ENCODE data around the gene TMEM94.
"Not testable (repeated sequence)": the region's sequence is repeated elsewhere in the genome, so short reads cannot be mapped to it uniquely, and the experiment has no call there.

TMEM94 gene

DNA sequence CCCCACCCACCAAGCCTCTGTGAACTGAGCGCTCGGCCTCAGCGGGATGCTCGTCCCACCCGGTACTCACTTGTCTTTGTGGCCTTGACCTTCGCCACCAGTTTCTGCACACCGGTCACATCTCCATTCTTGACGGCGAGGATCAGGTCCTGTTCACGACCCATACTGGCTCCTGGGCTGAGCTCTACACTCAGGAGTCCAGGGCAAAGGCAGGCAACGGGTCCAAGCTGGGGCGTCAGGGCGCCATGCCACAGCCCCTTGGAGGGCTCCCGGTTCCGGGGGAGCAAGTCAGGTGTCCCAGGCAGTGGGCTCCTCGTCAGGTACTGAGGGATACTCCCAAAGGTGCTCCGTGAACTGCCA is 57.2 kb downstream of the TMEM94 start:
- no peak for DNase-seq

DNA sequence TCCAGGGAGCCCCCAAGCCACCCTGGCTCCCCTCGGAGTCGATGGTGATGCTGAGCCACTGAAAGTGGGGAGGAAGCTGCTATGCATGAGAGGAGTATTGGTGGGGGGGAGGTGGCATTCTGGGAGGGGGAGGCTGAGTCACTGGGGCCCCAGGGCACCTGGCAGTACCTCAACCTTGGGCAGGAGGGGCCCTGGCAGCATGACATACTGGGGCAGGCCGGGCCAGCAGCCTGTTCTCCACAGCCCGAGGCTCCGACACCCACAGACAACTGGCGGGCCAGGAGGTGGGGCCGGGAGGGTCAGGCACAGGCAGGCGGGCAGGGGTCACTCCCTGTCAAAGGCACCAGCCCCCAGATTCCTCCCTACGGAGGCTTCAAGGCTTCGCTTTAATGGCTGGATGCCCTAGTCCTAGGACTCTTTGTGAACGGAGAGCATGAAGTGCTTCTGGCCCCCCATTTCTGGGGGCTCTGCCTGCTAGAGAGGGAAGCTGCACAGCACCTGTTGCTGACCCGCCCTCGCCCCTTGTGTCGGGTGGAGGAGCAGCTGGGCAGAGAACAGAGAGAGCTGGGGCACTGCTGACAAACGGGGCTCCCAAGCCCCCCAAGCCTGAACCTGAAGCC is 58.0 kb downstream of the TMEM94 start:
- no peak for DNase-seq

DNA sequence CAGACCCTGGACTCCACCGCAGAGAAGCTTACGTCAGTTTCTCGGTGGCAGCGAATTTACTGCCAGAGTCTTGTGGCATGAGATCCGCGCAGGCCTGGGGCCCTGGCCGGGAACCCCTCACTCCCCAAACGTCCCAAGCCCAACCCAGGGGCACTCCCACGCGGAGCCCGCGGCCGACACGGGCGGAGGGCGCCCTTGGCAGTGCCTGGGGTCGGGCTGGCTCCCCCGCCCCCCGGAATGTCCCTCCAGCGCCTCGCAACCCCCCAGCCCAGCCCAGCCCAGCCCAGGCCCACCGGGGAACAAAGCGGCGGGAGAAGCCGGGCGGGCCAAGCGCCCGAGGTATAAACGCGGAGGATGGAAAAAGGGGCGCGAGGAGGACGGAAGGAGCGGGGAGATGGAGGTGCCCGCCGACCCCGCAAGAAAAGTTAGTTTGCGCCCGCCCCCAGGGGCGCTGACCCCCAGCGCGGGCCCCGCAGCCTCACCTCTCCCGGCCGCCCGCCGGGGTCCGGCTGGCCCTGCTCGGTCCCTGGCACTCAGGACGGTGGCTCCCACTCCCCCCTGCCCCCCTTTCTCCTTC is 58.6 kb downstream of the TMEM94 start:
- no peak for DNase-seq

DNA sequence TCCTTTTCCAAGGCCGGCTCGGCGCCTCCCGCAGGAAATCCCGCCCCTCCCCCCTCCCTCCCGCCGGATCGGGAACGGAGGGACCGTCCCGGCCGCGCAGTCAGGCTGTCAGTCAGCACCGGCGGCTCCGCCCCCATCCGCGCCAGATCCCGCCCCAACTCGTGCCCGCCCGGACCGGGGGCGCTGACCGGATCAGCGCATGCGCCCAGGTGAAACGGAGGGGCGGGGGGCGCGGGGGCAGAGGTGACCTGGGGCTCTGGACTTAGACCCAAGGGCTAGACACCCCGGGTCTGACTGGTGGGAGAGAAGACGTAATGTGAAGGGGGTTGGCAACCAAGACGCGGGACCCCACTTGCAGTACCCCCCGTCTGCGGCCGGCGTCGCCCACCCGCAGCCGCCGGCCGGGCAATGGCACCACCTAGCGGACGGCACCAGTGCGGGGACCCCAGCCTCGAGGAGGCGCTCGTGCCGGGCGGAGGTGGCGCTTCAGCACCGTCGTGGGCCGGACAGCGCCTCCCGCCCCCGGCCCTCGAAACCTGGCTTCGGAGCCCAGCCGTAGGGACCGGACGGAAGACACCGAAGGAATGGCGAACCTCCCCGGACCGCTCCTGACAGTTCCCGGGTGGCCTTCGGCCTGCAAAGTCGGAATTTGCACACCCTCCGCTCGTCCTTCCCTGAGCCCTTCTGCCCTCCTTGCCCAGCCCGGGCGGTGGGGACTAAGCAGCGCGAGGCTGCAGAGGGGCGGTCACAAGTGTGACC is 59.2 kb downstream of the TMEM94 start, which contains the start of gene CASKIN2:
Gene CASKIN2 (minus strand): TSS at position 42 of the 759 bp plus-strand sequence. CDS start 1,733 bp downstream, outside the sequence.
- DNase-seq: peak; percentile 97

DNA sequence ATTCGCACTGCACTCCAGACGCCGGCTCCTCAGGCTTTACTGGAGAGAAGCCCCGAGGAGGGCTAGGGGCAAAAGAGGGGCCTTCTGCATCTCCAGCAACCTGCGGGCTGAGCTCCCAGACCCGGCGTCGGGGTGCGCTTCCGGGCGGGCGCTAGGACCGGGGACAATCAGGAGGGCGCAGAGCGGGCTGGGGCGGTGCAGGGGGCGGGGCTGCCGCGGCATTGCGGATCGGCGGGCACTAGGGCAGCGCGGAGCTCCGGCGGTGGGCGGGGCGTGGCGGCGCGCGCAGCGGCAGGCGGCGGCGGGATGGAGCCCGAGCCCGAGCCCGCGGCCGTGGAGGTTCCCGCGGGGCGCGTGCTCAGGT is 59.8 kb downstream of the TMEM94 start, which contains the start of gene TSEN54:
Gene TSEN54 (plus strand): TSS at position 274 of the 364 bp plus-strand sequence. CDS start 33 bp downstream, at position 307.
- peak; percentile 97 for DNase-seq

DNA sequence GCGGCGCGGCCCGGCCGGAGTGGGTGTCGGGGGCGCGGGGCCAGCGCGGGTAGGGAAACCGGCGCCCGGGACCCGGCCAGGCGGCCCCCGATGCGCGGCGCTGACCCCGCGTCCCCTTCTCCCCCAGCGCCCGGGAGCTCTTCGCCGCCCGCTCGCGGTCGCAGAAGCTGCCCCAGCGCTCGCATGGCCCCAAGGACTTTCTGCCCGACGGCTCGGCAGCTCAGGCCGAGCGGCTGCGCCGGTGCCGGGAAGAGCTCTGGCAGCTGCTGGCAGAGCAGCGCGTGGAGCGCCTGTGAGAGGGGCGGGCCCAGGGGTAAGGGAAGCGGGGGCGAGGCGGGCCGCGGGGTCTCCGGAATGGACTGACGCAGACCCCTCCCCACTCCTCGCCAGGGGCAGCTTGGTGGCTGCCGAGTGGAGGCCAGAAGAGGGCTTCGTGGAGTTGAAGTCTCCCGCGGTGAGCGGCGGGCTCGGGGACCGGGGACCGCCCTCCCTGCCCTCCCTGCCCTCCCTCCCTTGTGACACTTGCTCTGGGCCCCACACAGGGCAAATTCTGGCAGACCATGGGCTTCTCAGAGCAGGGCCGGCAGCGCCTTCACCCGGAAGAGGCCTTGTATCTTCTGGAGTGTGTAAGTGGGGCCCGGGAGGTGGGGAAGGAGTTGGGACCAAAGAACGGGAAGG is 60.3 kb downstream of the TMEM94 start:
- peak; percentile 79 for DNase-seq

DNA sequence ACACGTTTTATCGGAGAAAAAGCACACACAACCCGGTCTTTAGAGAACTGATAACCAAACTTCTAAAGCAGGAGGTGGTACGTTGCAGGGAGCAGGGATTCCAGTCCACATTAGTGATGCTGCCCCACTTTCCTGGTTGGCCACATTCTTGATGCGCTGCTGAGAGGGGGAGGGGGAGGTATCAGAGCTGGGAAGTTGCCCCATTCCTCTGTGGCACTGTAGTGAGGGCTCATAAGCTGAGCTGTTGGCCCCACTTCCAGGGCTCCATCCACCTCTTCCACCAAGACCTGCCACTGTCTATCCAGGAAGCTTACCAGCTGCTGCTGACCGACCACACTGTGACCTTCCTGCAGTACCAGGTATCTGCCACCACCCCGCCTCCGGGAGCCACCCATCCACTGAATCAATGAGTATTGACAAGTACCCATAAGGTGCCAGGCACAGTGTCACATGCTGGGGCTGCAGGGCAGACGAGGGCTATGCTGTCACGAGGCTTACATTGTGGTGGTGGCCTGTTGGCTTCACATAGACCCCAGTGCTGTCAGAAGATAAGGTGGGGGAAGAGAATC is 60.9 kb downstream of the TMEM94 start:
- DNase-seq: peak; percentile 56

DNA sequence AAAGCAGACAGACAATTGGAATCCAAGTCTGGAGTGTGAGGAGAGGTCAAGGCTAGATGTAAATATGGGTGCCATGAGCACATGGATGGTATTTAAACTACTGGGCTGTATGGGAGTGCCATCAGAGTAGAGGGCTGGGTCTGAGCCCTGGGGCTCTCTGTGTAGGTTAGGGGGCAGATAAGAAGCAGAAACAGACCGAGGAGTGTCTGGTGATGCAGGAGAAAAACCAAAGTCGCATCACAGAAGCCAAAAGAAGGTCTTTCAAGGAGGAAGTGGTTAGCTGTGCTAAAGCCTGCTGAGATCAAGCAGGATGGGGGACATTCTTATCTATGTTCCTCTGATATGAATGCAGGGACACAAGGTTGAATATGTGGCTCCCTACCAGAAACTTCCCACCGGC is 61.8 kb downstream of the TMEM94 start:
- no peak for DNase-seq

DNA sequence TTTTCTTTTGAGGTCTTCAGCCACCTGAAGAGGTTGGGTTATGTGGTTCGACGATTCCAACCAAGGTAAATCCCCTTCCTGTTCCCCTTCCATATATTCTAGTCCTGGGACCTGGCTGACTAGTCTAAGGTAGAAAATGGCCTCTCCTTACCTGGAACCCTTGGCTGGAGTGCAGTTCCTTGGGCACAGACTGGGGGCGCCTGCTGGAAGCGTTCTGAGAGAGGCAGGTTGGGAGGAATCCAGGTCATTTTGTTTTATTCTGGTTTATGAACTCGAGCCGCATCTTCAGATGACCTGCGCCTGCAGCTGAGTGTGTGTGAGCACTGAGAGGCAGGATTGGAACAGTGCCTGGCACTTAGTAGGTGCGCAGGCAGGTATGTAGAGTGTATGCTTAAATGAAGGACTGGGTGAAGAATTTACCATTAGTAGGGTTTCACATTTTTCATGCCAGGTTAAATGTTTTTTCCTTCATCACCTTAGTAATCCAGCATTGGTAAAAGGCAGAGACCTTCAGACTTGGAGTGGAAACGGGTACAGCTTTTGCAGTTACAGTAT is 62.6 kb downstream of the TMEM94 start:
- no peak for DNase-seq

DNA sequence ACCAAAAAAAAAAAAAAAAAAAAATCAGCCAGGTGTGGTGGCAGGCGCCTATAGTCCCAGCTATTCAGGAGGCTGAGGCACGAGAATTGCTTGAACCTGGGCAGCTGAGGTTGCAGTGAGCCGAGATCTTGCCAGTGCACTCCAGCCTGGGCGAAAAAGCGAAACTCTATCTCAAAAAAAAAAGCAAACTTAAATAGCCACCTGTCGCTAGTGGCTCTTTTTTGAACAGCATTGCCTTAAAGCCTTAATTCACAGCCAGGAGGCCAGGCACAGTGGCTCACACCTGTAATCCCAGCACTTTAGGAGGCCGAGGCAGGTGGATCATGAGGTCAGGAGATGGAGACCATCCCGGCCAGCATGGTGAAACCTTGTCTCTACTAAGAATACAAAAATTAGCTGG is 64.0 kb downstream of the TMEM94 start:
- DNase-seq: not testable (repeated sequence)

DNA sequence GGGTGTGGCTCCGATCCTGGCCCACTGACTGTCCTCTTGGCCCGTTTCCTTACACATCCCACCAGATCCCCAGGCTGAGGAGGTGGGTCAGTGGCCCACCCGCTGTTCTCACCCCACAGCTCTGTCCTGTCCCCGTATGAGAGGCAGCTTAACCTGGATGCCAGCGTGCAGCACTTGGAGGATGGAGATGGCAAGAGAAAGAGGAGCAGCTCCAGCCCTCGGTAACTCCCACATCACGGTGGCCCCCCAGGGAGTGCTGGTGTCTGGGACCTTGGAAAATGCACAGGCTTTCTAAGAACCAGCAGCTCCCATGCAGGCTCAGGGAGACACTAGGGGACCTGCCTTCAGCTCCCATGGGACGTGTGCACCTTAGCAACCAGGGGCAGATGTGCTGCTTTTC is 64.9 kb downstream of the TMEM94 start:
- no peak for DNase-seq

DNA sequence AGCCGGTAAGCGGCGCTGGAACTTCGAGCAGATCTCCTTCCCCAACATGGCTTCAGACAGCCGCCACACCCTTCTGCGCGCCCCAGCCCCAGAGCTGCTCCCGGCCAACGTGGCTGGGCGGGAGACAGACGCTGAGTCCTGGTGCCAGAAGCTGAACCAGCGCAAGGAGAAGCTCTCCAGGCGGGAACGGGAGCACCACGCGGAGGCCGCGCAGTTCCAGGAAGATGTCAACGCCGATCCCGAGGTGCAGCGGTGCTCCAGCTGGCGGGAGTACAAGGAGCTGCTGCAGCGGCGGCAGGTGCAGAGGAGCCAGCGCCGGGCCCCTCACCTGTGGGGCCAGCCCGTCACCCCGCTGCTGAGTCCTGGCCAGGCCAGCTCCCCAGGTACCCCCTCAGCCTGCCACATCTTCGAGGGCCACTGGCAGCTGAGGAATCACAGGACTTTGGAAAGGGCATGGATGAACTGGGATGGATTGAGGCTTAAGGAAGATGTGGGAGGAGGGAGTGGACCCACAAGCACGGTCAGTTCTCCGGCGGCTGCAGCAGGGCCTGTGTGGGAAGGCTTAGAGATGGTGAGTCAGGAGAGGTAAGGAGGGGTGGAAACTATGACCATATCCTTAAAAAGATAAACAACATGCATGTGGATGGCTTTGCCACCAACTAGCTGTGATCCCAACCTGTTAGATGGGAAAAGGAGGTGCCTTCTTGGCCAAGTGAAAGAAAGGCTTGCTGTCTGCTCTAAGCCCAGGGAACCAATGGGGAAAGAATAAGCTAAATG is 65.7 kb downstream of the TMEM94 start:
- DNase-seq: no peak

DNA sequence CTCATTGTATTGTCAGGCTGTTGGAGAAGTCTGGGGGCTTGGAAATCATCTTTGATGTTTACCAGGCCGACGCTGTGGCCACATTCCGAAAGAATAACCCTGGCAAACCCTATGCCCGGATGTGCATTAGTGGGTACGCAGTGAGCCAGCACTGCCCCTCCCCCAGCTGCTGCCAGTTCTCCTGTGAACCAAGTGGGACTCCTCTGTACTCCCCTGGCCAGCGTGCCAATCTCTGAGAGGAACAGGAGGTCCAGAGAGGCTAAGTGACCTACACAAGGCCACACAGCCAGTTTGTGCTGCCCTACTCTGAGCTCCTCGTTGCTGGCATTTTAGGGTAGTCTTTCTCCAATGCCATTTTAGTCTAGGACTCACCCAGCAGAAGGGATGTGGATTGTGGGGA is 67.2 kb downstream of the TMEM94 start:
- DNase-seq: no peak

DNA sequence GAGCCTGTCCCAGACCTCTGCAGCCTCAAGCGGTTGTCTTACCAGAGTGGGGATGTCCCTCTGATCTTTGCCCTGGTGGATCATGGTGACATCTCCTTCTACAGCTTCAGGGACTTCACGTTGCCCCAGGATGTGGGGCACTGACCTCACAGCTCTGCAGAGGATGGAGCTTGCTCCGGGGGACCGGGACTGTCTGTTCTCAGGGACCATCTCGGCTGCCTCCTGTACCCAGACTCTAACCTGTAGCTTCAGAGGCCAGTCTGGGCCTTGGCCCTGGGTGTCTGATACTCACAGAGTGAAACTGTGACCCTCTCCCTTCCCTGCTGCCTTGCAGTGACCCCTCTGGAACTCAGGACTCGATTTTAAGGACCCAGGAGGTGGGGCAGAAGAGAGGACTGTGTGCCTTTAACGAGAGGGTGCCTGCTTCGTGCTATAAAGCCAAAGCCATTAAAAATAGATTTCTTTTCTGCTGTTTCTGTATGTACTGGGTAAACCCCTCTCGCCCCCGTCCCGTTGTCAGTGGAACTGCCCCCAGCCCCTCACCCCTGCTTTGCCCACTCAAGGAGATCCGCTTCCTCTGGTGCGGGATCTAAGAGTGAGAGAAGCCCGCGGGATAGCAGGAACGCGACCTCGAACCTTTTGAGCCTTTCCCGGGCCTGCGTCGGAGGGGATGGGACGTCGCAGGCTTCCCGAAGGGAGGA is 68.0 kb downstream of the TMEM94 start:
- DNase-seq: no peak

DNA sequence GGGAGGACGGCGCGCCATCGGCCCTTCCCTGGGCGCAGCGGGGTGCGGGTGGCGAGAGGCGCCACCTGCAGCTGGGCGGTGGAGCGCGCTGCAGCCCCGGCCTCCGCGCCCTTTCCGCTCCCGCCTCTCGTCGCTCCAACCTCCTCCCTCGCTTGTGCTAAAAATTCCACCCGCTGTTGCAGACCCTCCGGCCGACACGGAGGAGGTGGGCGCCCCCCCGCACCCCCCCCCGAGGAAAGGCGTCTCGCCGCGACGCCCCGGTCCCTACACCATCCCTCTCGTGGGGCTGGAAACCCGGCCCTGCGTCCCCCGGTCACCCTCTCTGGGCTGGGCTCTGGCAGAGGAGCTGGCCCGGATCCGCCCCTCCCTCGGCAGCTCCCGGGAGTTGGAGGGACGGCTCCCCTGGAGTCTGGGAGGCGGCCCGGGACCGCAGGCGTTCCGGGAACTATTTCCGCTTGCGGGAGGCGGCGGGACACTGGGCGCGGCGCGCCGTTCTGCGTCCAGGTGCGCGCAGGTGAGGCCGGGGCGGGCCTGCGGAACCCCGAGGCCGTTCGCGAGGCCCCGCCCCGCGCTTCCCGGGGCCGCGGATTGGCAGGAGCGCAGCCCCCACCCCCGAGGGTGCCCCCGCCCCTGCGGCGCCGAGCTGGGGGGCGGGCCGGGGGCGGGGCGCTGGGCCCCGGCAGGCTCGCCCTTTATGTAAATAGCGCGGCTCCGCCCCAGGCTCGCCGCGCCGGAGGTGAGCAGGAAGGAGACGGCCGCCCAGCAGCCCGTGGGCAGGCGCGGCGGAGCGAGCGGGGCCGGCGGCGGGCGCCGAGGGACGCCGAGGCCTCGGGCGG is 68.8 kb downstream of the TMEM94 start, which contains the start of gene LLGL2:
Gene LLGL2 (plus strand): TSS at position 728 of the 836 bp plus-strand sequence. CDS start 17,730 bp downstream, outside the sequence.
- peak; percentile 82 for DNase-seq

DNA sequence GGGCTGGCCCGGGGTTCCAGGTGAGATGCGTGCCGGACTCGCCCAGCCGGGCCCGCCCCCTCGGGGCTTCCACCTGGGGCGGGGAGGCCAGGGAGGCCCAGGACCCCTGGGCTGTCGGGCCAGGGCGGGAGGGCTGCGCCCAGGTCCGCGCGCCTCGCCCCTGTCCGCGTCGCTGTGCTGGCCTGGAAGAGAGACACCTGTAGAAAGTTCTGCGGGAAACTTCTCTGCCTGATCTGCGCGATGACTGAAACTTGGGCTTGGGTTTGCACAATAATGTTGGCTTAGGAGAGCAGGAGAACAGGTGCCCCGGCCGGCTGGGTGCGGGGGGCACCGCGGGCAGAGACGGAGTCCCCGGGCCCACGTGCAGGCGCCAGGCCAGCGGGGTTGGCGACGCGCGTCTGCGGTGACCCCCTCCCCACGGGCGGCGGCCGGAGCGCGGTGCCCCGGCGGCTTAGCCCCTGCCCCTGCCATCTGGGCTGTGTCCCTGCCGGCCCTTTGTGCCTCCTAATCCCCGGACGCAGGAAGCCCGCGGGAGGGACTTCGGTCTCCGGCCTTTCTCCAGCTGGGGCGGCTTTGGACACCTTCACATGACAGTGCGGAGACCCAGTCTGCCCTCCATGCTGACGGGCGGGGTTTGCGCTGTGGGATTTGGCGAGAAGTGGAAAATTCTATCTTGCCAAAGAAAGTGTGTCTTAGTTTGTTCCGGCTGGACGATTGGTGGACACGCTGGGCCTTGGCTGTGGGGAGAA is 69.5 kb downstream of the TMEM94 start:
- DNase-seq: peak; percentile 41

DNA sequence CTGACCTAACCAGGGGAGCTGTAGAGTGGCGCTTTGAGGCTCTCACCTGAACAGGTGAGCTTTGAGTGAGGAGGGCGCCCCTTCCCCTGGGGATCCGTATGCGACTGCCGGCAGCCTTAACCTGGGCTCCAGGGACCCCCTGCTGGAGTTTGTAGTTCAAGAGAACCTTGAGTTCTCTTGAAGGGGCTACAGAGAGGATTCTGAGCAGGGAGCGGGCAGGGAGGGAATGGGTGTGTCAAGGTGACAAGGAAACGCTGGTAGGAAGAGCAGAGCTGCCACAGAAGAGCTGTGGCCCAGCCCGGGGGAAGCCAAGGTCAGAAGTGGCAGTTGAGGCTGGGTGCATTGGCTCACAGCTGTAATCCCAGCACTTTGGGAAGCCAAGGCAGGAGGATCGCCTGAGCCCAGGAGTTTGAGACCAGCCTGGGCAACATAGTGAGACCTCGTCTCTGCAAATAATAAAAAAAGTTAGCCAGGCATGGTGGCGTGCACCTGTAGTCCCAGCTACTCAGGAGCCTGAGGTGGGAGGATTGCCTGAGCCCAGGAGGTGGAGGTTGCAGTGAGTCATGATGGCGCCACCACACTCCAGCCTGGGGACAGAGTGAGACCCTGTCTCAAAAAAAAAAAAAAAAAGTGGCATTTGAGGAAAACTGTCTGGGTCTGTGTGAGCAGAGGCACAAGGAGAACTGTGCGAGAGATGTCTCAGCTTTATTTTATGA is 70.3 kb downstream of the TMEM94 start:
- DNase-seq: no peak

DNA sequence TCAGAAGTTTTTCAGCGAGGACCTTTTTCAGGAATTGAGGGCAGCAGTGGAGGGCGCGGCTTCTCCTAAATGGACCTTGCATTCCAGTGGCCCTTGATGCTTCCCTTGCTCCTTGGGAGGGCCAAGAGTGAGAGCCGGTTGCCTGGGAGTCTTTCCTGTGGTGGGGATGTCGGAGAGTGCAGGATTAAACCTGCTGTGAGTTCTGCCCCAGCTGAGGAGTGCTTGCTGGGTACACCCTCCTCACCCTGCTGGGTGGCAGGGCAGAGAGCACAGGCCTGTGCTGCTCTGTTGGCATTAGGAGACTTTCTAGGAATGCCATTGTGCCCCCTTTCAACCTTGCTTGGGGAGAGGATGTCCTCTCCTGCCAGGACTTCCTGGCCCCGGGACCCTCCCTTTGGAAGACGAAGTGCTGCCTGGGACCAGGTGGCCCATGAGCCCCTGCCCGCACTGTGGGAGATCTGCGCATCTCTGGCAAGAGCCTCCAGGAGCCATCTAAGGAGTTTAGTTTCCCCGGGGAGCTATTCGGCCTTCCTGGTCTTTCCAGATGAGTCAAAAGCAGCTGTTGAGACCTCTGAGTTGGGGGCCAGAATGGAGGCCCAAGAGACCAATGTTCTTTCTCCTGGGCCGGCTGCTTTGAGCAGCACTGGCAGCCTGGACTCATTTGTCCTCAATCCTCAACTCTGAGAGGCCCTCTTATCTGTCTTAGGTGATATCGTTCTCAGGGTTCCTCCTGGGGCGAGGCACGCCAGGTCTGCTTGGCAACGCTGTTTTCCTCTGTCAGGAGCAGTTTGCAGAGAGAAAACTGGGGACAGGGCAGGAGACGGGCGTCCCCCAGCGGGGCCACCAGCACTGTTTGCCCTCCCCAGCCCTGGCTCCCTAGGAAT is 74.6 kb downstream of the TMEM94 start:
- no peak for DNase-seq
